Measurements from ENCODE around the gene IFT25.
"Not testable (repeated sequence)": the region's sequence is repeated elsewhere in the genome, so short reads cannot be mapped to it uniquely, and the experiment has no call there.

Gene IFT25

DNA sequence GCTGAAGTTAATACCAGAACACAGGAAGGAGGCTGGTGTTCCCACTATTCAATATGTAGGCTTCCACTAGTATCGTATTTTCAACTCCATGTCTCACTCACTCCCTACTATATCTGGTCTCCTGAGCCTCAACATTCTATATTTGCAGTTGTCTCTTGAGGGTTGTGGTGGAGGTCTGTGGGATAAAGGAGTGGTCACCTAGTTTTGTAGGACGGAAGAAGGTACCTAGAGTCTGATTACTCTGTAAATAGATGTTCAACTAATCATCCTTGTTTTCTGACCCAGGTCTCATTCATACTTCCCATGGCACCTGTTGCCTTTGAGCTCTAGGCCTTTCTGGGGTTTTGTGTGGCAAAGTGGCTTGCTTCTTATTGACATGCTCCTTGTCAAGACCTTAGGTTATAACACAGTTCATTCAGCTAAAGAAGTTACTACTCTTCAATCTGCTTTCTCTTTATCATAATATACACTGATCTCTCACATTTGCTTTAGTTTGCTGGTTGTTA is 18.1 kb downstream of the IFT25 start:
- no peak for DNase-seq

- no peak for DNase-seq
Observed at GRCh38 chr1:53919675-53920066, 25.8 kb downstream of the IFT25 start.

DNA sequence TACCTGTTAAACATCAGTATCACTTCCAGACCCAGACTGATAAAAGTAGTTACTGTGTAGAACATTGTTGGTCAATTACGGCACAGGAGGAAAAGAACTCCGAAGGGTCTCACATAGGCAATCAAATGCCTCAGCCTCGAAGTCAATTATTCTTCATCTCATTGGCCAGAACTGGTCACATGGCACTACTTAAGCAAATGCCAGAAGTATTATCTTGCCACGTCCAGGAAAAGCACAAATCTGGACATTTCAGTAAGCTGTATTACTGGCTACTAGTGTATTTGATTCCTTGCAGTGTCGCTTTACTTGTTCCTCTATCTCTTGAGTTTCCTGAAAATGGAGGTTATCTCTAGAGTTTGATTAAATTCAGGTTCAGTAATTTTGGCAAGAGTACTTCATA is 27.2 kb downstream of the IFT25 start:
- DNase-seq, result no peak

- DNase-seq, result no peak
Observed at GRCh38 chr1:53913352-53914033, 32.0 kb downstream of the IFT25 start.

GRCh38 chr1:53911442-53911841 is 34.1 kb downstream of the IFT25 start:
- no peak for DNase-seq

DNA sequence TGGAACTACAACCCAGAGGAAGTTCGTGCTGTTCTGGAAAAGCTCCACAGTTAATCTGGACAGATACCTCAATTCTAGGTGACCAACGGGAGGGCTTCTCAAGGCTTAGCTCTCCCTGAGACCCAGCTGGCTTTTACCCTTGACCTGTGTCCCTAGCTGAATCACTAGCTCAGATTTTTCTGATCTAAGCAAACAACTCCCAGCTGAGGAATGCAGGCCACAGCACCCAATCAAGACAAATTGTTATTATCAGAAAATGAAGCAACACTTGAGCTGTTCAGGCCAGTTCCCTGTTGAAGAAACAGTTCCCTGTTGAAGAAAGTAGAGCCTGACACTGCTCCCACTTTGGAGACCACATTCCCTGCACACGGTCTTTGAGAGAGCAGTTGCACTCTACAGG is 35.6 kb downstream of the IFT25 start:
- DNase-seq, result no peak

- DNase-seq, result no peak
Observed at GRCh38 chr1:53906121-53906520, 39.4 kb downstream of the IFT25 start.

- no peak for DNase-seq
Observed at GRCh38 chr1:53905509-53905908, 40.0 kb downstream of the IFT25 start.

DNA sequence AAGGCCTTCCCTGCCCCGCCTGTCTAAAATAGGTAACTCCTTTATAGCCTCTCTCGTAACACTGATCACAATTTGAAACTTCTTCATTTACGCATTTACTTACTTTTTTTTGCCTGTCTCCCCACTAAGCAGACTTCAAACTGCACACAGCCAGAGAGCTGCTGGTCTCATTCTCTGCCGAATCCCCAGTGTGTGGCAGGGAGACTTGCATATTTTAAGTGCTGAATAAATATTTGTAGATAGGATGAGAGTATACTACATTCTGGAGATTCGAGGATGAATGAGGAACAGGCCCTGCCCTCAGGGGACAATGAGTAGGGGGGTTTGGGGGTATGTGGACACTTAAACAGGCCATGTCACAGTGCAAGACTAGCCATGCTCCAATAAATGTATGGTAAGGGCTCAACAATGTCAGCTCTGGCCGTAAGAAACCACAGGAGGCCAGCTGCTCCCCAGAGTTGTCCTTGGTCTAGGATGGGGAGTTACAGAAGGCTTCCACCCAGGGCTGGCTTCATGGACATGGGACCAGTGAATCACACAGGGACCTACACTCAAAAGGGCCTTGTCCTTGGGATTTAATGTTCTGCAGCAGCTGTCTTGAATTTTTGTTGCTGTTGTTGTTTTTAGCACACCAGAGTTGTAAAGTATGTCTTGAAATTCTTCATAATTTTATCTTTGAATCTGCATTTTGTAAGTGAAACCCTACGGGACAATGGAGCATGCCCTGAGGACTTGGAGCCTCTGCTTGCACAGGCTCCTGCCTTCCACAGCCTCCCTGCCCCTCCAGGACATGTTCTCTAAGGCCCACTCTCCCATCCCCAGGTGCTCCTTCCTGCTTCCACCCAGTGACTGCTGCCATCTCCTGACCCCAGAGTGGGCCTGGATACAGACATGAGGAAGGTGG is 43.0 kb downstream of the IFT25 start:
- DNase-seq, result no peak

GRCh38 chr1:53899708-53900107 is 45.8 kb downstream of the IFT25 start:
- DNase-seq, result no peak

DNA sequence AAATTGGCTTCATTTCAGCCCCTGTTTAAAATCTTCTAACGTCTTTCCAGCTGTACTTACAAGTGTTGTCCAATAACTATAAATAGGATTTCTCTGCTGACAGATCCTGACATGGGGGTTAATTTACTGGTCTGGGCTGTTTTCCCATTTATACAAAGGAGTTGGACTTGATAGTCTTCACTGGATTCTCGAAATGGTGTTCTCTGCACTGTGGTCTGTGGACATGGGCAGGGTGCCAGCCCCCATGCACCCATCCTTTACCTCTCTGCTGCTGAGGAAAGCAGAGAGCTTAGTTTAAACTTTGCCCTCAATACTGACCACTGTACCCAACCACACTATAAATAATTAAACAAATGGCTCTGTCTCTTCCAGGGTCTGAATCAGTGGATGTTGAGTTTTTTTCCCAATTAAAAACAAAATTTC is 46.3 kb downstream of the IFT25 start:
- no peak for DNase-seq

DNA sequence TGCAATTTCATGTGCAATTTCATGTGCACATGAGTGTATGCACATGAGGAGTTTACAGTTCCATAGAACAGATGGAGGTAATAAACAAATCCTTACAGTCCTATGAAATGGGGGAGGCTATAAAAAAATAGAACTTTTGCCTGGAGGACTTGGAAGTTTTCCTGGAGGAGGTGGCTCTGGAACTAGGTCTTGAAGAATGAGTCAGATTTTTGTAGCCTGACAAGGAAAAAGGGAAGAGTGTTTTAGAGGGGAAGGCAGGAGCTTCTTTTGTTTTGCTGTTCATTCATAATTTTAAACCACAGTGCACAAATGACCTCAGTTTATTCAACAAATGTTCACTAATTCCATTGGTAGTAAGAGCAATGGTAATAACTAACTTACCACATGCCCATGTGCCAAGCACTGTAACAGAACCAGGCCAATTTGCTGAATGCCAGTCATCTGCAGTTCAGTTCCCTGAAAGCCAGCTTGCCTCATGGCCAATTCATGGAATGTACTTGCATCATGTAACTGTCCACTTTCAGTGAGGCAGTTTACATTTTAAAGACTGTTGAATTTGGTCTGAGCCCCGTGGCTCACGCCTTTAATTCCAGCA is 48.8 kb downstream of the IFT25 start:
- no peak for DNase-seq

- DNase-seq, result no peak
Observed at GRCh38 chr1:53895421-53895820, 50.1 kb downstream of the IFT25 start.

GRCh38 chr1:53894644-53895043 is 50.9 kb downstream of the IFT25 start:
- no peak for DNase-seq

GRCh38 chr1:53893999-53894636 is 51.4 kb downstream of the IFT25 start, which contains the start of gene DIO1:
DIO1 (plus strand) TSS chr1:53894187; CDS start chr1:53894211, 24 bp downstream.
- no peak for DNase-seq

DNA sequence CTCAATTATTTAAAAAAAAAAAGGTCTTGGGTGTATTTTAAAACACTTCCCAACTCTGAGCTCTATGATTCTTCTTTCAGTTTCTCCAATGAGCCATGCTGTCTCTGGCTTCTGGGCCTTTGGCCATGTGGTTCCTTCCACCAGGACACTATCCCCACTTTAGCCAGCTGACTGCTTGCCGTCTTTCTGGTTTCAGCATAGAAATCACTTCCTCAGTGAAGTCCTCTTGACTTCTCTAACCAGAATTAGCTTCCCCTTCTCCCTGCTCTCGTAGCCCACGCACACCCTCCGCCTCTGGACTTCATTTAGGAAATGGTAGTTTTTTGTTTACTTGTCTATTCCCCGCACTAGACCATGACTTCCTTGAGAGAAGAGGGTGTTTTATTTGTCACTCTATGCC is 52.6 kb downstream of the IFT25 start:
- no peak for DNase-seq

DNA sequence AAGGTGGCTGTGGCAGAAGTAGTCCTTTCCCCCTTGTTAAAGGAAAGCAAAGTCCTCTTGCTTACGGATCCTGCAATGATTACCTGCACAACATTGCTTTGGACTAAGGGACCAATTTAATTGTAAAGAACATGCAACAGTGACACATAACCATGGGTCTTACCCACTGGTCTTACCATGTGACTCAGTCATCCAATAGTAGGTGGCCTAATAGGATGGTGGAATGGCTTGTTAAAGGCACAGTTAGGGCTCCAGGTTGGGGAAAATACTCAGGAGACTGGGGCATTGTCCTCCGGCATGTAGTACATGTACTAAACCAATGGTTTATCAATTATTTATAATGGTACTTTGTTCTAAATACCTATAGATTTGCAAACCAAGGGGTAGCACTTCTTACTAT is 53.8 kb downstream of the IFT25 start:
- no peak for DNase-seq

GRCh38 chr1:53891018-53891417 is 54.5 kb downstream of the IFT25 start:
- DNase-seq, result no peak

DNA sequence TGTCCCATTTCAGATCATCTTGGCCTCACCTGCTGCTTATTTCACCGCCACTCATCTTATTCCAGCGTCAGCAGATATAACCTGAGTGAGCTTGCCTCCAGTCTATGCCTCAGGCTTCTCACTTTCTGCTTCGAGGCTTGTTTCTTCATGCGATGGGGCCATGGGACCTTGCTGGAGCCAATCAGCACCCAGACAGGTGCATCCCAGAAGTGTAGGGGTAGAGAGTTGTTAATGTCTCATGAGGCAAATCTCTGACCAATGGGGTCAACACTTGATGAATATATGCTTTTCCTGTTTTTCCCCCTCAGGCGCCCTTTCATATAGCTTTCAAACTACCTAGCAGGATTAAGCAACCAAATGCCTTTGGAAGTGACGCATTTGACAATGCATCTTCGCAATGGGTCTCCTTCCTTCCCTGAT is 55.0 kb downstream of the IFT25 start:
- DNase-seq, result no peak

- DNase-seq, result peak; percentile 85
Observed at GRCh38 chr1:53889304-53890298, 55.9 kb downstream of the IFT25 start, which contains the start of gene YIPF1. YIPF1 (minus strand) TSS chr1:53889797; CDS start chr1:53888937, 860 bp downstream.

GRCh38 chr1:53888681-53889080 is 56.8 kb downstream of the IFT25 start:
- no peak for DNase-seq

- not testable (repeated sequence) for DNase-seq
Observed at GRCh38 chr1:53883600-53883999, 61.9 kb downstream of the IFT25 start.
